ENCODE data around the gene MRPS14. TPM values are rescaled to one million over a fixed set of nuclear protein-coding genes. Genes with fewer than 3 reads are reported as not detected.

Gene MRPS14
- total RNA-seq, 3 donors from 2014 or later: 26.1 to 28.5 (median 27.8) TPM

DNA sequence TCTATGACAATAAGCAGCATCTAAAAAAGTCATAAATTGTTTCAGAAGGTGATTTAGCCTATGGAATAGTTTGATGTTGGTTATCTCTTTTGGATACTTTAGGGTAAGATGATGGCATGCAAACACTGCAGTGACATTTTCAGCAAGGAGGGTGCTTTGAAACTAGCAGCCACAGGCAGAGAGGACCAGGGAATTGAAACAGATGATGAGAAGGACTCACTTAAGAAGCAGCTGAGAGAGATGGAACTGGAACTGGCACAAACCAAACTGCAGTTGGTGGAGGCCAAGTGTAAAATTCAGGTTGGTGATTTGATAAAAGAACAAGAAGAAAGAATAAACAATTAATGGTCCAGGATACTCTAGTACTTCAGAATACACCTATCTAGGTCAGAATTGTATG lies 34.7 kb downstream of the MRPS14 start:
- Mint-ChIP-seq H3K9me3 (no peaks in the 10 kb centered on the region), H3K27me3 (ENCODE audit: low read depth) (no peaks in the 10 kb centered on the region), H3K36me3 (ENCODE audit: insufficient read depth) (peaks cover 22% of the 10 kb centered on the region), H3K4me1 (ENCODE audit: low read depth) (peaks cover 33% of the 10 kb centered on the region), H3K4me3 (no peak overlapping the region)
- ATAC-seq (no peak), DNase-seq (no peak)

DNA sequence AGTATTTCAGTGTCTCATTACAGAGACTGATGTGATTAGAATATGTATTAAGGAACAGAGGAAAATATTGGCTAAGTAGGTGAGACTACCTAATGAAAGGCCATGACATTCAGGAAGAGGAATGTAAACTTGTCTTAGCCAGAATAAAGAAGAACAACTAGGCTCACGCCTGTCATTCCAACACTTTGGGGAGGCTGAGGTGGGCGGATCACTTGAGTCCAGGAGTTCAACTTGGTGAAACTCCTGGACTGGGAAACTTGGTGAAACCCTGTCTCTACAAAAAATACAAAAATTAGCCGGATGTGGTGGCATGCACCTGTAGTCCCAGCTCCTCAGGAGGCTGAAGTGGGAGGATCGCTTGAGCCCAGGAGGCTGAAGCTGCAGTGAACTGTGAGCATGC lies 38.3 kb downstream of the MRPS14 start:
- ATAC-seq (no peak), DNase-seq (no peak)
- H3K27me3 Mint-ChIP-seq (ENCODE audit: low read depth): no peaks in the 10 kb centered on the region
- peaks cover 48% of the 10 kb centered on the region for H3K36me3 Mint-ChIP-seq (ENCODE audit: insufficient read depth)
- peaks cover 35% of the 10 kb centered on the region for H3K4me1 Mint-ChIP-seq (ENCODE audit: low read depth)
- H3K9me3 Mint-ChIP-seq: no peaks in the 10 kb centered on the region
- no peak overlapping the region for H3K4me3 Mint-ChIP-seq

DNA sequence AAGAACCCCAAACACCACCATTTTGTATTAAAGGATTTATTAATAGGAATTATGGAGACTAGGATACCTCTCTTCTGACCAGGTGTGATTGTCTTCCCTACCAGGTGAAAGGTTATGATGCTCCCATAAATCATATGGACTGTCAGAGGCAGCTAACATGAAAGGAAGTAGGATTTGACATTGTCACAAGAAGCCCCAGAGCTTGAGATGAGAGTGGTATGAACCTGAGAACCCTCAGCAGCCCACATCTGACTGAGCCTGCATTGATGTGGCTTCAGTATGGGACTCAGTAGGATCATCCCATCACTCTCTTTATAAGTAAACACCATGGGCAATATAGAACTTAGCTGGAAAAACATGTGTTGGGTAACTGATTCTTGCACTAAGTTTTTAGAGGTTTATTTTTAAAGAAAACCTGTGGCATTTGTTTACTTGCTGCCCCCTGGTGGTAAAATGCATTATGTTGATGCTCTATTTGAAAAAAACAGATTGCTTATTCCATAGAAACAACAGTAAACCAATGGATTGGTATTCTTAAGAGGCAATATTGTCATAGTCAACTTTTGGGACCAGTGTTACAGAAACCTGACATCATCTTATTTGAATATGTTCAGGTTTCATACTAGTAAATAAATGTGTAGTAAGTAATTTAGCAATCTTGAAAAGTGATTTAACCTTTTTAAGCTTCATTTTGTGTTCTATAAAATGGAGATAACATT lies 40.1 kb downstream of the MRPS14 start:
- DNase-seq: peak; percentile 29
- peaks cover 44% of the 10 kb centered on the region for H3K36me3 Mint-ChIP-seq (ENCODE audit: insufficient read depth)
- H3K4me3 Mint-ChIP-seq: no peak overlapping the region
- peaks cover 22% of the 10 kb centered on the region for H3K4me1 Mint-ChIP-seq (ENCODE audit: low read depth)
- no peaks in the 10 kb centered on the region for H3K27me3 Mint-ChIP-seq (ENCODE audit: low read depth)
- peak in 1 of 2 donors; percentile 62 for ATAC-seq
- H3K9me3 Mint-ChIP-seq: no peaks in the 10 kb centered on the region

DNA sequence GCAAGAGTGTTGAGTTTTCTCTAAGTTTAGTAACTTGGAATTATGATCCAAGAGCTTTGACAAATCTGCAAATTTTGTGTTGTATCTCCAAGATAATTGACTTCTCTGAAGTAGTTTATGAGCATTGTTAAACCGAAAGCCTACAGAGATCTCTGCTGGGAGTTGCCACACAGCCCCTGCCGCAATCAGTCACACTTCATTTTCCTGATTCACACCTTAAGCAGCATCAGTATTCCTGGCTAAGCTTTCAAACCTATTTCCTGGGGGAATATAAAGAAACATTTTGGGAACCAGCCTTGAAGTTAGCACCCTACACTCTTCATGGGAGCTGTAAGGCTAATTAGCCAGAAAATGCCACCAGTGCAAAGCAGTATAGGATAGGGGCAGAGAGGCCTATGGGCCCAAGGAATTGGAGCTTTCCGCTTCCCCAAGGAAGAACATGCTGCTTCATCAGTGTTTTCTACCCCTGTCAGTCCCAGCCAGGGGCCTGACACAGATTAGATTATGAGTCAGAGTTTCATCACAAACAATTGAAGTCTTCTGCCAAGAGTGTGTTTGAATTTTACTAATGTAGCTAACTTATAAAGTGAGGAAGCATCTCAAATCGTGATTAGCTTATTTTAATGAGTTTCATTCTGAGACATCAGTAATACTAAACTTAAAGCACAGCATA lies 46.7 kb downstream of the MRPS14 start:
- H3K4me1 Mint-ChIP-seq (ENCODE audit: low read depth): peaks cover 53% of the 10 kb centered on the region
- H3K36me3 Mint-ChIP-seq (ENCODE audit: insufficient read depth): peaks cover 53% of the 10 kb centered on the region
- no peak overlapping the region for H3K4me3 Mint-ChIP-seq
- H3K9me3 Mint-ChIP-seq: no peaks in the 10 kb centered on the region
- no peaks in the 10 kb centered on the region for H3K27me3 Mint-ChIP-seq (ENCODE audit: low read depth)
- ATAC-seq (peak; percentile 82 to 86), DNase-seq (no peak)

DNA sequence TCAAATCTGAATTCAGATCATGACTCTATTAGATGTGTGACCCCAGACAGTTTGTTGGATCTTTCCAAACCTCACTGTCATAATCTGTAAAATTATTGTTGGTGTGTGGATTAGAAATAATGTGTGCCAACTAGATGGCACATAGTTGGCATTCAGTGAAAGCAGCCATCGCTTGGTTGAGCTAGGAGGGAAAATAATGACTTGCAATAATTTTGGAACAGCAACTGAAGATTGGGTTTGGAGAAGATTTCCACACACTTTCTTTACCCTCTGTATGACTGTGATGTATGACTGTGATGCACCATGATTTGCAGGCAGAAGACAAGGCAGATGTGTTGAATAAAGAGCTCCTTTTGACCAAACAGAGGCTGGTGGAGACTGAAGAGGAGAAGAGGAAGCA lies 47.5 kb downstream of the MRPS14 start:
- ATAC-seq: no peak
- Mint-ChIP-seq H3K4me1 (ENCODE audit: low read depth) (peaks cover 56% of the 10 kb centered on the region), H3K9me3 (no peaks in the 10 kb centered on the region), H3K36me3 (ENCODE audit: insufficient read depth) (peaks cover 51% of the 10 kb centered on the region), H3K4me3 (no peak overlapping the region), H3K27me3 (ENCODE audit: low read depth) (no peaks in the 10 kb centered on the region)
- no peak for DNase-seq

DNA sequence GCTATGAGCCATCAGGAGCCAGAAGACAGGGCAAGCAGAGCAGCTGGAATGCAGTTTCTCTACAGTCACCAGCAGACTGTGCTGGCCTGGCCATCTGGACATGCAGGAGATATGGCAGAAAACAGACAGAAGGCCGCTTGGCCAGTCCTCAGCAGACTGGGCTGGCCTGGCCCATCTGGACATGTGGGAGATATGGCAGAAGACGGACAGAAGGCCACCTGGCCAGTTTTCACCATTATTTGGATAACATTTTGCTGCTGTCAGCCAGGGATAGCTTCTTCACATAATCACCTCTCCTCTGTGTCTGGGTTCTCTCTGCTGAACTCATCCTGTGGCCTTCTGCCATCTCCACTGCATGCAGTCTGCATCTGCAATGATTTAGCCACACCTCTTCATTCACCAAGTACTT lies 48.5 kb downstream of the MRPS14 start:
- ATAC-seq: no peak
- Mint-ChIP-seq H3K36me3 (ENCODE audit: insufficient read depth) (peaks cover 48% of the 10 kb centered on the region), H3K9me3 (no peaks in the 10 kb centered on the region), H3K4me1 (ENCODE audit: low read depth) (peaks cover 59% of the 10 kb centered on the region), H3K4me3 (no peak overlapping the region), H3K27me3 (ENCODE audit: low read depth) (no peaks in the 10 kb centered on the region)
- no peak for DNase-seq

DNA sequence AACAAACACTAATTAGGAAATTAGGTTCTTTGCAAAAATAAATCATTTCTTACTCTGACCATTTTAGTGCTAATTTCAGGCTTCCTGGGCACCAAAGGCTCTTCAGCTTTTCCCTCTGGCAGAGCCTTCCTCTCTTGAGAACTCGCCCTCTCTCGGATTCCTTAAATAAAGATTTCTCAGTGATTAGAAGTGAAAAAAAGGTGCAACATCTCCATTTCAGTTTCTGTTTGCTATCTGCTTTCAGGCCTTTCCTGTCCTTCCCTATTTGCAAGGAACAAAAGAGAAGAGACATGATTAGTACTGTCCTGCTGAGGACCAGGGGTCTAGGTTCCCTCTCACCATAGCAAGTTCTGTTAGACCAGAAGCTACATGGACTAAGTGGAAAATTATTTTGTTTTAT lies 51.3 kb downstream of the MRPS14 start:
- Mint-ChIP-seq H3K36me3 (ENCODE audit: insufficient read depth) (peaks cover 36% of the 10 kb centered on the region), H3K4me3 (no peak overlapping the region)

DNA sequence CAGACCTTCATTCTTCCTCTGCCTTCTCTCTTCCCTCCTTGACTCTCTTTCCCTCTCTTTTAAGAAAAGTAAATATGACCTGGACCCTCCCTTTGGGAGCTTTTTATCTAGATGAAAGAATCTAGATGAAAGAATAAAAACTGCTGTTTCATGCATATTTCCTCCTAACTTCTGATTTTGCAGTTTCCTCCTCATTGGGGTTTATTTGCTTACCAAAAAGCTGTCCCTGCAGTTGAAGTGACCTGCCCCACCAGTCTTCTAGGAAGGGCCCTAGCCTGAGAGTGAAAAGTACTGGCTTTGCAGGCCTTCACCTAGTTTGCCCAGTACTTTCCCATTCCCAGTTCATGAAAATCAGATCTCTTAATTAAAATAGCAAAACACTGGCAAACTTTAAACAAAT lies 51.8 kb downstream of the MRPS14 start:
- ATAC-seq (no peak), DNase-seq (no peak)
- peak overlapping the region; percentile 19 for H3K4me3 Mint-ChIP-seq
- H3K27me3 Mint-ChIP-seq (ENCODE audit: low read depth): no peaks in the 10 kb centered on the region
- peaks cover 31% of the 10 kb centered on the region for H3K36me3 Mint-ChIP-seq (ENCODE audit: insufficient read depth)
- H3K9me3 Mint-ChIP-seq: no peaks in the 10 kb centered on the region
- peaks cover 69% of the 10 kb centered on the region for H3K4me1 Mint-ChIP-seq (ENCODE audit: low read depth)

More for the DNA sequence above, 51.3 kb downstream of the MRPS14 start:
- DNase-seq: no peak
- Mint-ChIP-seq H3K4me1 (ENCODE audit: low read depth) (peaks cover 72% of the 10 kb centered on the region), H3K27me3 (ENCODE audit: low read depth) (no peaks in the 10 kb centered on the region), H3K9me3 (no peaks in the 10 kb centered on the region)
- no peak for ATAC-seq

DNA sequence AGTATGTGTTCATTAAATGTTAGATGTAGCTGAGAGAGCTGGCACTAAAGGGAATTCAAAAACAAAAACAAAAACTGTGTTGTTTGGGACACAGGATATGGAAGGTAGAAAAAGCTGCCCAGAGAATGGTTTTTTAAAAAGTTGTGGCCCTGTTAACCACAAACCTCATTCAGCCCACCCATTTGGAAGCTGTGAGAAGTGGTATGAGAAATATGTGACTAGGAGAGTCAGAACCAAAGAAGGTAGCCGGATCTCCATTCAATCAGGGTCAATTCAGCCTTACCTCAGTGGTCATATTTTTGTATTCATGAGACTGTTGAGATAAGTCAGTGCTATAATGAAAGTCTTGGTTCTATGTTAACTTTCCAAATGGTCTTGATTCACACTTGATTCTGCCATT lies 53.2 kb downstream of the MRPS14 start:
- H3K27me3 Mint-ChIP-seq (ENCODE audit: low read depth): no peaks in the 10 kb centered on the region
- ATAC-seq: peak in 1 of 2 donors; percentile 21
- H3K4me3 Mint-ChIP-seq: peak overlapping the region; percentile 70
- H3K36me3 Mint-ChIP-seq (ENCODE audit: insufficient read depth): peaks cover 18% of the 10 kb centered on the region
- DNase-seq: no peak
- no peaks in the 10 kb centered on the region for H3K9me3 Mint-ChIP-seq
- peaks cover 70% of the 10 kb centered on the region for H3K4me1 Mint-ChIP-seq (ENCODE audit: low read depth)

DNA sequence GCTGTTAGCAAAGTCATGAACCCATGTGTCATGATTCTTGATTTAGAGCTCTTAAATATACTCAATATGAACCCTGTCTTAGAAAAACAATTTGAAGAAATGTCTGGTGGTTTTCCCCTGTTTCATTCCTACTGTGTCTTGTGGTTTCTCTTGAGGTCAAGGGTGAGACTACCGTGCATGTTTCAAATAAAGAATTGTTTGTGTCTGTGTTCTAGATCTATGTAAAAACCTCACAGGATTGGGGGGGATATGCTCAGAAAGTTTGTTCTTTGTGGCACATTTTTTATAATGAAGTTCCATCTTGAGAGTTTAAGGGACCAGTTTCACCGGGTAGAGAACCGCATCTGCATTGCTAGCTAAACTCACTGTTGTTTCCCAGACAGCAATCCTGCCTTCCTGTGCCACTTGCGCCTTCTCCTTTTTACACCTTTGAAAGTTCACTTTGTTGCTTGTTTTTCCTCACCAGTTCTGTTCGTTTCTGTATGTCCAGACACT lies 54.4 kb downstream of the MRPS14 start:
- peaks cover 10% of the 10 kb centered on the region for H3K36me3 Mint-ChIP-seq (ENCODE audit: insufficient read depth)
- no peaks in the 10 kb centered on the region for H3K27me3 Mint-ChIP-seq (ENCODE audit: low read depth)
- ATAC-seq (peak; percentile 60 to 70), DNase-seq (no peak)
- H3K4me3 Mint-ChIP-seq: peak overlapping the region; percentile 70
- peaks cover 76% of the 10 kb centered on the region for H3K4me1 Mint-ChIP-seq (ENCODE audit: low read depth)
- no peaks in the 10 kb centered on the region for H3K9me3 Mint-ChIP-seq

DNA sequence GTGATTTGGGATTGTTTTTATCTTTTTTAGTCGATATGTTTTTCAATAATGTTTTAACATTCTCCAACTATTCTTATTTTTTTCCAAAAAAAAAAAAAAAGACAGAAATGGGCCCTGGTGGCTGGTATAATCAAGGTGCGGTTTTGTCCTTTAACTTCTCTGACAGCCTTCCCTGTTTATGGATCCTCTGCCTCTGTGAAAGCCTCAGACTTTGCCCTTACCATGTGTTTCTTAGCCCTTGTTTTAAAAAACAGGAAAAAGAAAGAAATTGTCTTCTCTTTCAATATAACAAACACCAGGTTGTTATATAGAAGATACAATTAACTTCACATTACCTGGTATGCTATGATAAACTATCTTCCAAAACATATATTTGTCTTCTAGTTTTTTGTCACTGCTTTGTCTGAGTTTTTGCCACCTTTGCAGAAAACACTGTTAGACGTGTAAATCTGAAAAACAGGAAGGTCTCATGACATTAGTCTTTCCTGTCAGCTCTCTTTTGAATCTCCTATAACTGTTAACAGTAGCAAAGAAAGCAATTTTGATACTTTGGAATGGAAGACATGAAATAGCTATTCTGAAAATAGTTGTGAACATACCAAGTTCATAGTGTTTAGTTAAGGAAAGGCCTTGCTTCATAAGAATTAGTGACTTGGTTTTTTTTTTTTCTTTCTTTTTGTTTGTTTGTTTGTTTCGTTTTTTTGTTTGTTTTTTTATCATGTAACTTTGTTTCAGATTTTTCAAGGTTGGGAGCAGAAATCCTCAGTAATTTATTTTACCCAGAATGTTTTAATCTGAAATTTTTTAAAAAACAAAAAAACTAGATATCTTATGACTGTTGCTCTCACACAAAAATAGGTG lies 55.1 kb downstream of the MRPS14 start:
- no peaks in the 10 kb centered on the region for H3K27me3 Mint-ChIP-seq (ENCODE audit: low read depth)
- peak overlapping the region; percentile 70 for H3K4me3 Mint-ChIP-seq
- peaks cover 83% of the 10 kb centered on the region for H3K4me1 Mint-ChIP-seq (ENCODE audit: low read depth)
- H3K36me3 Mint-ChIP-seq (ENCODE audit: insufficient read depth): peaks cover 8% of the 10 kb centered on the region
- ATAC-seq (no peak), DNase-seq (no peak)
- H3K9me3 Mint-ChIP-seq: no peaks in the 10 kb centered on the region

DNA sequence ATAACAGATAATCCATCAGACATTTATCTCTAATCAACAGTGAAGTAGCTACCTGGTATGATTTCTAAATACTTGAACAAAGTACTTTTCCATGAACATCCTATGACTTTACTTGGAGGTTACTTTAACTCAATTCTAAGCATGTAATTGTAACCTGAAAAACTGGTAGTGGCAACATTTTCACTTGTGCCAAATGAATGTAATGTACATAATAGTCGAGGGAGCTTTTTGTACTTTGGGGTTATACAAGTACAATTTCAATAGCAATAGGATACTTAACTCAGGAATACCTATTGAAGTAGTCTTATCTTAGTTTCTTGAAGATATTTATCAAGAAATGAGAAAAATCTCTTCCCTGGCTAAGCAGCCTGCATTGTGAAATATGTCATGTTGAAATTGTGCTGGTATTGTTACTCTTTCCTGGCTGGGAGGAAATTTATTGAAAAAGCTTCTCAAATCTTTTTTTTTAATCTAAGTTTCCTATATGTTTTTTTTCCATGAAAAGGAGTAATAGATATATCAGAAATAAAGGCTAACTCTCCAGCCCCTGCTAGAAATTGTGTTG lies 57.1 kb downstream of the MRPS14 start:
- ATAC-seq (no peak), DNase-seq (no peak)
- Mint-ChIP-seq H3K9me3 (no peaks in the 10 kb centered on the region), H3K27me3 (ENCODE audit: low read depth) (no peaks in the 10 kb centered on the region), H3K4me1 (ENCODE audit: low read depth) (peaks cover 69% of the 10 kb centered on the region), H3K4me3 (peak overlapping the region; percentile 83), H3K36me3 (ENCODE audit: insufficient read depth) (peaks cover 3% of the 10 kb centered on the region)

DNA sequence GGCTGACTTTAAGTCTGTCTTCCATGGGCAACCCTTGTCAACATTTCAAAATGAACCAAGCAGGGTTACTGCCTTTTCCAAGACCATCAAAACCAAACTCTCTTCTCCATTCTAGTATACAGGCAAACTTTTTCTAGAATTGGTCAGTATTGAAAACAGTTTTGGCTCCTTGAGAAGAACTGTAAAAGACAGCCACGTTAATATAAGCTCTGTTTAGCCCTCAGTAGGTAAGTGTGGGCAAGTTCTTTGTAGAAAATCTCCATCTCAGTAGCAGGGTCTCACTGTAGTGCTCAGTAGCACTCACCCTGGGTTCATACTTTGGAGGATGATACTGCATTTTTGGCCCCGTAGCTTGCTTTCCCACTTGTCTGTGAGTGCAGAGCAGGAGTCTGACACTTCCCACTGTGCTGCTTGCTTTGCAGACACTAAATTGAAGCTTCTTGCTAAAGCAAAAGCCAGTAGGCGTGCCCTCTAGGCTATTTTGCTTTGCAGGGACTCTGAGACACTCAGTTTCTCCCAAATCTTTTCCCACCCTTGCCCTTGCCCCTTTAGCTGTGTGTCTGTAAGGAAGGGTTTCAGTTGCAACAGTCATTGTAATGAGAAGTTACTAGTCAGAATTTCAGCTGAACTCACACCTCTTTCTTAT lies 57.7 kb downstream of the MRPS14 start:
- Mint-ChIP-seq H3K4me3 (peak overlapping the region; percentile 83), H3K9me3 (no peaks in the 10 kb centered on the region), H3K4me1 (ENCODE audit: low read depth) (peaks cover 68% of the 10 kb centered on the region), H3K36me3 (ENCODE audit: insufficient read depth) (peaks cover 3% of the 10 kb centered on the region), H3K27me3 (ENCODE audit: low read depth) (no peaks in the 10 kb centered on the region)
- no peak for ATAC-seq
- DNase-seq: no peak

DNA sequence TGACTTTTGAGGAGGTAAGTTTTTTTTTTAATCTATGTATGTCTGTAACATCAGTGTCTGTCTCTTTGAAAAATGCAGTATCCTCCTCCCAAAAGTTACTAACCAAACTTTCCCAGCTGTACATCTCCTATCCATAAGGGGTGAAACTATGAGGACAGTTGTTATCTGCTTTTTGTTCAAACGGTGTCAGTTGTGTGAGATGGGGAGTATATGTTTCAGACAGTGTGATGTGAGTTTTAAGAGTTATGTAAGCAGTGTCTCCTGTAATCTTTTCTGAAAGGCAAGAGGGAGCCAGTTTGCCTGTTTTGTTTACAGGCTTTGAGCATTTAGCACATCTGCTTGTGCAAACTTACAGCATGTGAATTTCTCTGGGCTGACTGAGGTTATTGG lies 58.3 kb downstream of the MRPS14 start:
- peaks cover 64% of the 10 kb centered on the region for H3K4me1 Mint-ChIP-seq (ENCODE audit: low read depth)
- no peaks in the 10 kb centered on the region for H3K9me3 Mint-ChIP-seq
- peaks cover 3% of the 10 kb centered on the region for H3K36me3 Mint-ChIP-seq (ENCODE audit: insufficient read depth)
- H3K4me3 Mint-ChIP-seq: peak overlapping the region; percentile 83
- ATAC-seq: peak; percentile 29 to 35
- no peak for DNase-seq
- no peaks in the 10 kb centered on the region for H3K27me3 Mint-ChIP-seq (ENCODE audit: low read depth)
